Peyer's patch (tissue), 4 donors: Measurements from ENCODE around the gene SYNE2.

Experiments
- CTCF ChIP-seq, 6 experiments: fragments of 450-650 bp in 4 of 6; fragments of 200-600 bp in 2 of 6; sonication (generic) in 1 of 6; IDR thresholded peaks; one replicate each; pipeline ENCODE4 v1.5.1; 2017 to 2019; ENCODE audit warnings: antibody characterized with exemption in 6 of 6, mild to moderate bottlenecking in 3 of 6, moderate library complexity in 1 of 6
- POLR2A ChIP-seq, 2 donors: fragments of 450-650 bp; IDR thresholded peaks; one replicate each; pipeline ENCODE4 v1.5.1; 2017; ENCODE audit warnings: antibody characterized with exemption in 2 of 2, mild to moderate bottlenecking in 2 of 2, moderate library complexity in 2 of 2

DNA sequence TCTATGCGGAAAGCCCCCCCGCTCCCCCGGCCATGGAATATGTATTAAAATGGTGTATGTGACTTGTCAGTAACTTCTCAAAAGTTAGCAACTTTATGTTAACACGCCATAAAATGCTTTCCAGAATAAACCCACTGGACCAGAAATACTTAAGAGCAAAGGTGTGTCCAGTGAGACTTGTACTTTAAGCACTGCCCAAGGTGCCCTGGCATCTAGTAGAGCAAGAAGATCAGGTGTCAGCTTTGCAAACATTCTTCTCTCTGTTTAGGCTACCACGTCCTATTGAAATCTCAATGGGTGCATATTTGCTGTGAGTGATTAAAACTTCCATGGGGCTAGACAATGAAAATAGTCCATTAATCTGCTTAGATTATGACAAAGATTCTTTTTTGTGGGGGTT is 240.1 kb downstream of the SYNE2 start:
- TF ChIP-seq CTCF (IDR thresholded peaks at IDR 0.05) (no peak), POLR2A (IDR thresholded peaks at IDR 0.05) (no peak)
